ENCODE measurements around the gene RNF34. TPM values are rescaled to one million over a fixed set of nuclear protein-coding genes. Genes with fewer than 3 reads are reported as not detected.
"Not testable (repeated sequence)": the region's sequence is repeated elsewhere in the genome, so short reads cannot be mapped to it uniquely, and the experiment has no call there.

The RNF34 gene
- total RNA-seq, 5 donors from 2014 or later (not counting 1 experiment from before 2014, with no cell fraction given): 71.8 to 94.5 (median 80.8) TPM

DNA sequence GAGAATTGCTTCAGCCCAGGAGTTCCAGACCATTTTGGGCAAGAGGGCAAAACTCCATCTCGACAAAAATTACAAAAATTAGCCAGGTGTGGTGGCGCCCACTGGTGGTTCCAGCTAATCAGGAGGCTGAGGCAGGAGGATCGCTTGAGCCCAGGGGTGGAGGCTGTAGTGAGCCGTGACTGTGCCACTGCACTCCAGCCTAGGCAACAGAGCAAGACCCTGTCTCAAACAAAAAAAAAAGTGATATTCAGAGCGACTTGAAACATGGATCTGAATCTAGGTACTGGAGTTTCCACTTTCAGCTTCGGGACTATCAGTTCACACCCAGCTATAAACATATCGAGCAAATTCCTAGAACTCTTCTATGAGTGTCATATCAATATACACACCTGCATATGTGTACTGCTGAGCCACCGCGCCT lies 16.3 kb upstream of the RNF34 start:
- Mint-ChIP-seq H3K4me3 (no peak overlapping the region), H3K36me3 (no peaks in the 10 kb centered on the region), H3K4me1 (no peaks in the 10 kb centered on the region), H3K27me3 (peaks cover 0 to 3% of the 10 kb centered on the region in 2 donors), H3K27ac (no peak overlapping the region), H3K9me3 (no peaks in the 10 kb centered on the region)
- Histone ChIP-seq H3K36me3 (ENCODE audit: control insufficient read depth in 2 of 2, extremely low read depth in 1 of 2, insufficient read depth in 1 of 2, low read length in 1 of 2) (no peaks in the 10 kb centered on the region), H3K27me3 (replicated peaks in 1 of 2; ENCODE audit: control insufficient read depth in 2 of 2, extremely low read depth in 1 of 2, insufficient read depth in 2 of 2, low read length in 1 of 2) (peaks cover 0 to 5% of the 10 kb centered on the region in 2 experiments), H3K4me3 (ENCODE audit: control insufficient read depth in 1 of 2, extremely low read depth in 1 of 2, low read length in 1 of 2) (no peak overlapping the region), H3K27ac (ENCODE audit: low read length) (no peak overlapping the region), H3K4me1 (ENCODE audit: control insufficient read depth in 1 of 2, extremely low read depth in 1 of 2, insufficient read depth in 2 of 2, low read length in 2 of 2) (no peaks in the 10 kb centered on the region), H3K9me3 (no peaks in the 10 kb centered on the region)
- 91% methylated on average over 6 of the region's 9 CpGs for WGBS (ENCODE audit: insufficient coverage)
- DNase-seq (no peak), ATAC-seq (replicated peaks in 1 of 4) (no peak)
- POLR2A ChIA-PET: interaction anchor here in 1 of 2 donors (0.6 kb wide), 1 partner anchor 15 kb away, joined by 10 read pairs; no protein-coding TSS in a partner anchor
- CTCF ChIA-PET: no interaction called here

DNA sequence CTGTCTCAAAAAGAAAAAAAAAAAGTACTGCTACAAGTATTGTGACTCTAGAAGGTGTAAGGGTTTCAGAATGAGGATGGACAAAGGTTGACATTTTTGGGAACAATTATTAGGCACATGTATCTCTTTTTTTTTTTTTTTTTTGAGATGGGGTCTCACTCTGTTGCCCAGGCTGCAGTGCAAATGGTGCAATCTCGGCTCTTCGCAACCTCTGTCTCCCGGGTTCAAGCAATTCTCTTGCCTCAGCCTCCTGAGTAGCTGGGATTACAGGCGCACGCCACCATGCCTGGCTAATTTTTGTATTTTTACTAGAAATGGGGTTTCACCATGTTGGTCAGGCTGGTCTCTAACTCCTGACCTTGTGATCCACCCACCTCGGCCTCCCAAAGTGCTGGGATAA lies 15.0 kb upstream of the RNF34 start:
- not testable (repeated sequence) for DNase-seq; H3K4me1 Mint-ChIP-seq; H3K9me3 ChIP-seq; H3K27ac ChIP-seq (ENCODE audit: low read length); H3K4me1 ChIP-seq (ENCODE audit: control insufficient read depth in 1 of 2, extremely low read depth in 1 of 2, insufficient read depth in 2 of 2, low read length in 2 of 2); H3K27me3 ChIP-seq (replicated peaks in 1 of 2; ENCODE audit: control insufficient read depth in 2 of 2, extremely low read depth in 1 of 2, insufficient read depth in 2 of 2, low read length in 1 of 2); H3K36me3 Mint-ChIP-seq; H3K4me3 Mint-ChIP-seq; ATAC-seq (replicated peaks in 1 of 4); H3K27me3 Mint-ChIP-seq; H3K36me3 ChIP-seq (ENCODE audit: control insufficient read depth in 2 of 2, extremely low read depth in 1 of 2, insufficient read depth in 1 of 2, low read length in 1 of 2); H3K9me3 Mint-ChIP-seq; H3K27ac Mint-ChIP-seq; H3K4me3 ChIP-seq (ENCODE audit: control insufficient read depth in 1 of 2, extremely low read depth in 1 of 2, low read length in 1 of 2)
- WGBS (ENCODE audit: insufficient coverage): 95% methylated on average over 4 of the region's 6 CpGs
- CTCF ChIA-PET: interaction anchor here in 1 of 2 donors (0.6 to 0.7 kb wide), 2 partner anchors 164 to 269 kb away, joined by 3 to 4 read pairs; no protein-coding TSS in a partner anchor
- POLR2A ChIA-PET: interaction anchor here in 1 of 2 donors (0.6 to 0.7 kb wide), 3 partner anchors 9 to 37 kb away, joined by 4 to 5 read pairs (median 4); no protein-coding TSS in a partner anchor

DNA sequence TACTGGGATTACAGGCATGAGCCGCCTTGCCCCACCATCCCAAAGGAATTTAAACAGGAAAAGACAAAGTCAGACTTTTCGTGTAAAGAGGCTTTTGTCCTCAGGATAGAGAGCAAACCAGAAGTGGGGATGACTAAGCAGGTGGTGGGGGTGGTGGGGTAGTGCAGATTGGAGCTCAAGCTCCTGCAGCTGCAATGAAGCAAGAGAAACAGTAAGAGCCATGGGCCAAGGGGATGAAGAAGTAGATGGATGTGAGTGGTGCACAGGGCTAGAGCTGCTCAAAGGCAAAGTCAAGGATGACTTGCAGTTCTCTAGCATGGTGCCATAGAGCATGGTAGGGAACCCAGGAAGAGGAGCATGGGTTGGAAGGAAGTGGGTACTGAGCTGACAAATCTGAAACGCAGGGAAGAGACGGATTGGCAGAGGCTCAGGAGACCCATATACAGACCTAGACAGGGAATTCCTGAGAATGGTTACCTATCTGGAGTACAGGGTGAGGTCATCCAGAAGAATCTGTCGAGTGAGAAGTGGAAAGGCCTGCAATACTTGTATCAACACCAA lies 11.4 kb upstream of the RNF34 start:
- H3K27ac Mint-ChIP-seq: no peak overlapping the region
- no peaks in the 10 kb centered on the region for H3K27me3 Mint-ChIP-seq
- no peak overlapping the region for H3K4me3 Mint-ChIP-seq

DNA sequence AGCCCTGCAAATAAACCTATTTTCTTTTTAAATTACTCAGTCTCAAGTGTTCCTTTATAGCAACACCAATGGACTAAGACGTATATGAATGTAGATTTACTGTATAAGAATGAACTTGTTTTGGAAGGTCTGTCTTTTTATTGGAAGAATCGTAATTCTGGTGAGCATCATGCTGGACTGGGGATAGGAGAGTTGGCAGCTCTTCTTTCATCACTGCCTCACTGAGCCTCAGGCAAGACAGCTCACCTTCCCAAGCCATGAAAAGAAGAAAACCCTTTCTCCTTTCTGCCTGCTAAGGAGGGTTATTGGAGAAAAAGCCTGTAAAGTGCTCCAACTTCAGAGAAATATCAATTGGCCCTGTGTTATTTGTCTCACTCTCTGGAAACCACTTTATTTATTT lies 9.1 kb upstream of the RNF34 start:
- H3K36me3 Mint-ChIP-seq: no peaks in the 10 kb centered on the region
- H3K4me3 ChIP-seq (ENCODE audit: control insufficient read depth in 1 of 2, extremely low read depth in 1 of 2, low read length in 1 of 2): no peak overlapping the region
- H3K27ac Mint-ChIP-seq: no peak overlapping the region
- CTCF ChIA-PET: interaction anchor here in 1 of 2 donors (0.7 kb wide), 1 partner anchor 92 kb away, joined by 3 read pairs; no protein-coding TSS in a partner anchor
- H3K27ac ChIP-seq (ENCODE audit: low read length): no peak overlapping the region
- H3K4me1 Mint-ChIP-seq: peaks cover 9 to 10% (median 10%) of the 10 kb centered on the region in 3 donors
- no peaks in the 10 kb centered on the region for H3K27me3 Mint-ChIP-seq
- H3K4me3 Mint-ChIP-seq: no peak overlapping the region
- no peaks in the 10 kb centered on the region for H3K36me3 ChIP-seq (ENCODE audit: control insufficient read depth in 2 of 2, extremely low read depth in 1 of 2, insufficient read depth in 1 of 2, low read length in 1 of 2)
- no peaks in the 10 kb centered on the region for H3K27me3 ChIP-seq (replicated peaks in 1 of 2; ENCODE audit: control insufficient read depth in 2 of 2, extremely low read depth in 1 of 2, insufficient read depth in 2 of 2, low read length in 1 of 2)
- DNase-seq: no peak
- H3K9me3 Mint-ChIP-seq: no peaks in the 10 kb centered on the region
- peaks cover 0 to 6% of the 10 kb centered on the region in 2 experiments for H3K4me1 ChIP-seq (ENCODE audit: control insufficient read depth in 1 of 2, extremely low read depth in 1 of 2, insufficient read depth in 2 of 2, low read length in 2 of 2)
- ATAC-seq (replicated peaks in 1 of 4): no peak
- POLR2A ChIA-PET: interaction anchor here (0.9 to 2.1 kb wide), 2 partner anchors 10 to 11 kb away, joined by 3 to 8 read pairs; no protein-coding TSS in a partner anchor
- no peaks in the 10 kb centered on the region for H3K9me3 ChIP-seq
- WGBS (ENCODE audit: insufficient coverage): no CpG with 5 or more reads among the region's 2 CpGs

More for the DNA sequence above, 11.4 kb upstream of the RNF34 start:
- Histone ChIP-seq H3K4me1 (ENCODE audit: control insufficient read depth in 1 of 2, extremely low read depth in 1 of 2, insufficient read depth in 2 of 2, low read length in 2 of 2) (peaks cover 0 to 6% of the 10 kb centered on the region in 2 experiments), H3K27ac (ENCODE audit: low read length) (no peak overlapping the region), H3K4me3 (ENCODE audit: control insufficient read depth in 1 of 2, extremely low read depth in 1 of 2, low read length in 1 of 2) (no peak overlapping the region), H3K36me3 (ENCODE audit: control insufficient read depth in 2 of 2, extremely low read depth in 1 of 2, insufficient read depth in 1 of 2, low read length in 1 of 2) (no peaks in the 10 kb centered on the region), H3K27me3 (replicated peaks in 1 of 2; ENCODE audit: control insufficient read depth in 2 of 2, extremely low read depth in 1 of 2, insufficient read depth in 2 of 2, low read length in 1 of 2) (no peaks in the 10 kb centered on the region), H3K9me3 (no peaks in the 10 kb centered on the region)
- DNase-seq (no peak), ATAC-seq (replicated peaks in 1 of 4) (no peak)
- peaks cover 9 to 10% (median 10%) of the 10 kb centered on the region in 3 donors for H3K4me1 Mint-ChIP-seq
- WGBS (ENCODE audit: insufficient coverage): 34% methylated on average over 2 of the region's 5 CpGs
- no peaks in the 10 kb centered on the region for H3K9me3 Mint-ChIP-seq
- CTCF ChIA-PET: interaction anchor here in 1 of 2 donors (0.6 kb wide), 1 partner anchor 7 kb away, joined by 6 read pairs; no protein-coding TSS in a partner anchor
- POLR2A ChIA-PET: no interaction called here
- no peaks in the 10 kb centered on the region for H3K36me3 Mint-ChIP-seq

DNA sequence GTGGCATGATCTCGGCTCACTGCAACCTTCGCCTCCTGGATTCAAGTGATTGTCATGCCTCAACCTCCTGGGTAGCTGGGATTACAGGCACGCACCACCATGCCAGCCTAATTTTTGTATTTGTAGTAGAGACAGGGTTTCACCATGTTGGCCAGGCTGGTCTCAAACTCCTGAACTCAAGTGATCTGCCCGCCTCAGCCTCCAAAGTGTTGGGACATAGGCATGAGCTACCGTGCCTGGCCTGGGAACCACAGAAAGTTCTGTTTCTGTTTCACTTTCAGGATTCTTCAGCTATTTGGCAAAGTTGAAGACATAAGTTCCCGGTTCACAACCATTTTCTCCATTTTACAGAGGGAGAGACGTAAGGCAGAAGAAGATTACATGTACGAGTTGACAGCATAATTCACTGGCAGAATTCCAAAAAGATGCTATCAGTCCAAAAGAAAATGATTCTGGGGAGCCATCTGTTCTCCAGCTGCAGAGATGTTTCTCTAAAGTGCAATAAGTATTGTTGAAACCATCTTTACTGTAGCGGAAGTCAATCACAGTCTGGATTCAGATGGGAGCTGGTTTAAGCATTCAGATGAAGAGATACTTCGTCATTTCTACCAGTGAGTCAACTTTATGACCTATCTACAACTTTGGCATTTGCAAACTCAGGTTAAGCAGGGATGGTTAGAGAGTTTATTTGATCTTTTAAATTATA lies 8.1 kb upstream of the RNF34 start:
- H3K27me3 ChIP-seq (replicated peaks in 1 of 2; ENCODE audit: control insufficient read depth in 2 of 2, extremely low read depth in 1 of 2, insufficient read depth in 2 of 2, low read length in 1 of 2): no peaks in the 10 kb centered on the region
- peak overlapping the region; percentile 28 for H3K27ac ChIP-seq (ENCODE audit: low read length)
- no peaks in the 10 kb centered on the region for H3K36me3 ChIP-seq (ENCODE audit: control insufficient read depth in 2 of 2, extremely low read depth in 1 of 2, insufficient read depth in 1 of 2, low read length in 1 of 2)
- H3K36me3 Mint-ChIP-seq: no peaks in the 10 kb centered on the region
- DNase-seq (peak in 8 of 35 experiments; percentile 1 to 45 (median 6)), ATAC-seq (replicated peaks in 1 of 4) (peak; percentile 24 to 66 (median 44))
- peak overlapping the region; percentile 25 to 59 (median 42) for H3K4me3 Mint-ChIP-seq
- H3K4me3 ChIP-seq (ENCODE audit: control insufficient read depth in 1 of 2, extremely low read depth in 1 of 2, low read length in 1 of 2): peak overlapping the region in 1 of 2 donors; percentile 3
- WGBS (ENCODE audit: insufficient coverage): no CpG with 5 or more reads among the region's 10 CpGs
- H3K27me3 Mint-ChIP-seq: no peaks in the 10 kb centered on the region
- ChIA-PET POLR2A (interaction anchor here in 1 of 2 donors (0.6 to 2.1 kb wide), 2 partner anchors 9 to 12 kb away, joined by 8 to 9 read pairs; no protein-coding TSS in a partner anchor), CTCF (interaction anchor here in 1 of 2 donors (1.2 kb wide), 1 partner anchor 10 kb away, joined by 3 read pairs; no protein-coding TSS in a partner anchor)
- H3K4me1 Mint-ChIP-seq: peaks cover 9 to 10% (median 10%) of the 10 kb centered on the region in 3 donors
- H3K9me3 Mint-ChIP-seq: no peaks in the 10 kb centered on the region
- peaks cover 0 to 6% of the 10 kb centered on the region in 2 experiments for H3K4me1 ChIP-seq (ENCODE audit: control insufficient read depth in 1 of 2, extremely low read depth in 1 of 2, insufficient read depth in 2 of 2, low read length in 2 of 2)
- no peaks in the 10 kb centered on the region for H3K9me3 ChIP-seq
- H3K27ac Mint-ChIP-seq: peak overlapping the region; percentile 40 to 62

DNA sequence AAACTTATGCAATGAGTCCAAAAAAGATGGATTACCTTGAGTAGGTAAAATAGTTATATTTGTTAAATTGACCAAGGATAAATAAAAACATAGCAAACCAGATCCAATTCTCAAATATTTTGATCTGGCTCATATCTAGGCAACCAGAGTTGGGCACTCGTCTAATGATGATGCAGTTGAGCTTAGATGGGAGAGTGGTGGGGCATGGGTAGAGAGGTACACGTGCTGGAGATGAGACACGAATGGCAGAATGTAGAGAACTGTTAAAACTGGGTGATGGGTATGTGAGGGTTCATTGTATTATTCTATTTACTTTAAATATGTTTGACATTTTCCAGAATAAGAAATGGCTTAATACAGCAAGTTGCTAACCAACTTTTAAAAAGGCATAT lies 7.6 kb upstream of the RNF34 start:
- Mint-ChIP-seq H3K9me3 (no peaks in the 10 kb centered on the region), H3K27ac (peak overlapping the region; percentile 25 to 28), H3K36me3 (no peaks in the 10 kb centered on the region), H3K27me3 (no peaks in the 10 kb centered on the region), H3K4me3 (peak overlapping the region in 1 of 3 donors; percentile 59), H3K4me1 (peaks cover 9 to 10% (median 10%) of the 10 kb centered on the region in 3 donors)
- ChIA-PET CTCF (interaction anchor here in 1 of 2 donors (1.2 kb wide), 1 partner anchor 9 kb away, joined by 3 read pairs; no protein-coding TSS in a partner anchor), POLR2A (interaction anchor here in 1 of 2 donors (0.6 to 2.1 kb wide), 2 partner anchors 8 to 12 kb away, joined by 8 to 9 read pairs; no protein-coding TSS in a partner anchor)
- Histone ChIP-seq H3K27me3 (replicated peaks in 1 of 2; ENCODE audit: control insufficient read depth in 2 of 2, extremely low read depth in 1 of 2, insufficient read depth in 2 of 2, low read length in 1 of 2) (no peaks in the 10 kb centered on the region), H3K4me3 (ENCODE audit: control insufficient read depth in 1 of 2, extremely low read depth in 1 of 2, low read length in 1 of 2) (no peak overlapping the region), H3K36me3 (ENCODE audit: control insufficient read depth in 2 of 2, extremely low read depth in 1 of 2, insufficient read depth in 1 of 2, low read length in 1 of 2) (no peaks in the 10 kb centered on the region), H3K27ac (ENCODE audit: low read length) (no peak overlapping the region), H3K4me1 (ENCODE audit: control insufficient read depth in 1 of 2, extremely low read depth in 1 of 2, insufficient read depth in 2 of 2, low read length in 2 of 2) (peaks cover 0 to 6% of the 10 kb centered on the region in 2 experiments), H3K9me3 (no peaks in the 10 kb centered on the region)
- no peak for ATAC-seq (replicated peaks in 1 of 4)
- no peak for DNase-seq
- no CpG with 5 or more reads among the region's 3 CpGs for WGBS (ENCODE audit: insufficient coverage)
